ENCODE data around the gene MYH7B. TPM values are rescaled to one million over a fixed set of nuclear protein-coding genes. Genes with fewer than 3 reads are reported as not detected.

The MYH7B gene
- total RNA-seq, 1 experiment from 2014 or later: 0.34 TPM

DNA sequence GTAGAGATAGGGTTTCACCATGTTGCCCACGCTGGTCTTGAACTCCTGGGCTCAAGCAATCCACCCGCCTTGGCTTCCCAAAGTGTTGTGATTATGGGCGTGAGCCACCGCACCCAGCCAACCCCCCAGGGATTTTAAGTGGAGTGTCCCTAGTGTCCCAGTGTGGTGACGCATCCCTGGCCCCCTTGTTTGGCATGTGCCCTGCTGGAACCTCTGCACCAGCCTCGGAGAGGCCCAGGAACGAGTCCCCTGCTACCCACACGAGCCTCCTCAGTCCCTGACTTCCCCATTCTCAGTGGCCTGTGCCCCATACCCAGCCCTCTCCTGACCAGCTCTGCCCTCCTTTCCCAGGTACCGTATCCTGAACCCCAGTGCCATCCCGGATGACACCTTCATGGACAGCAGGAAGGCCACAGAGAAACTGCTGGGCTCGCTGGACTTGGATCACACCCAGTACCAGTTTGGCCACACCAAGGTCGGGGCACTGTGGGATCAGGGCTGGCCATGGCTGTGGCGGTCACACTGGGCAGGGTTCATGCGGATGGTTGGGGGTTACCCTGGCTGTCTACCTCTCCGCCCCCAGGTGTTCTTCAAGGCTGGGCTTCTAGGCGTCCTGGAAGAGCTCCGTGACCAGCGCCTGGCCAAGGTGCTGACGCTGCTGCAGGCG, 37.2 kb downstream of the MYH7B start:
- no peak overlapping the region for H3K27ac ChIP-seq (ENCODE audit: low read depth, low read length, poor library complexity, severe bottlenecking)

DNA sequence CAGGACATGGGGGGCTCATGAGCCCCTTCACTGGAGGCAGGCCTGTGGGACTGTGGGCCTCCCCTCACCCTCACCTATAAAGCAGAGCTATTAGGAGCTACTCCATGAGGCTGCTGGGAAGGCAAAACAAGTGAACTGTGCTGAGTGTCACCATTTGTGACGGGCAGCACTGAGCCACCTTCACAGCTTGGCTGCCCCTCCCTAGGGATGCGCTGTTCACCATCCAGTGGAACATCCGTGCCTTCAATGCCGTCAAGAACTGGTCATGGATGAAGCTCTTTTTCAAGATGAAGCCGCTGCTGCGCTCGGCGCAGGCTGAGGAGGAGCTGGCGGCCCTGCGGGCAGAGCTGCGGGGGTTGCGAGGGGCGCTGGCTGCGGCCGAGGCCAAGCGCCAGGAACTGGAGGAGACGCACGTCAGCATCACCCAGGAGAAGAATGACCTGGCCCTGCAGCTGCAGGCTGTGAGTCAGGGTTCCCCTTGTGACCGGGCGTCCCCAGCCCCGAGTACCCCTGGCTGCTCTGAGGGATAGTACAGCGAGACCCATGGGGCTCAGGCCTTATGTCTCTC, 38.4 kb downstream of the MYH7B start:
- POLR2A ChIA-PET (ENCODE audit: low non-redundant PET): interaction anchor here (0.5 kb wide), 1 partner anchor 13 kb away, joined by 10 read pairs; no protein-coding TSS in a partner anchor
- DNase-seq (ENCODE audit: low spot score): no peak

More for the DNA sequence above, 37.2 kb downstream of the MYH7B start:
- Histone ChIP-seq H3K4me1 (ENCODE audit: insufficient read depth, low read length, poor library complexity, severe bottlenecking) (no peaks in the 10 kb centered on the region), H3K36me3 (ENCODE audit: insufficient read depth, low read length, poor library complexity, severe bottlenecking) (peaks cover 6% of the 10 kb centered on the region), H3K4me3 (ENCODE audit: low read depth, low read length, poor library complexity, severe bottlenecking) (no peak overlapping the region), H3K27me3 (replicated peaks; ENCODE audit: insufficient read depth, low read depth, low read length, poor library complexity) (no peaks in the 10 kb centered on the region), H3K9me3 (ENCODE audit: low read depth, low read length, poor library complexity, severe bottlenecking) (no peaks in the 10 kb centered on the region)
- DNase-seq (ENCODE audit: low spot score): no peak
- ChIA-PET CTCF (no interaction called here), POLR2A (ENCODE audit: low non-redundant PET) (no interaction called here)
- TF ChIP-seq EZH2 (IDR thresholded peaks at IDR 0.05; ENCODE audit: borderline replicate concordance, low read depth, low read length, poor library complexity, severe bottlenecking): no peak
- TF ChIP-seq, protein P1, sequence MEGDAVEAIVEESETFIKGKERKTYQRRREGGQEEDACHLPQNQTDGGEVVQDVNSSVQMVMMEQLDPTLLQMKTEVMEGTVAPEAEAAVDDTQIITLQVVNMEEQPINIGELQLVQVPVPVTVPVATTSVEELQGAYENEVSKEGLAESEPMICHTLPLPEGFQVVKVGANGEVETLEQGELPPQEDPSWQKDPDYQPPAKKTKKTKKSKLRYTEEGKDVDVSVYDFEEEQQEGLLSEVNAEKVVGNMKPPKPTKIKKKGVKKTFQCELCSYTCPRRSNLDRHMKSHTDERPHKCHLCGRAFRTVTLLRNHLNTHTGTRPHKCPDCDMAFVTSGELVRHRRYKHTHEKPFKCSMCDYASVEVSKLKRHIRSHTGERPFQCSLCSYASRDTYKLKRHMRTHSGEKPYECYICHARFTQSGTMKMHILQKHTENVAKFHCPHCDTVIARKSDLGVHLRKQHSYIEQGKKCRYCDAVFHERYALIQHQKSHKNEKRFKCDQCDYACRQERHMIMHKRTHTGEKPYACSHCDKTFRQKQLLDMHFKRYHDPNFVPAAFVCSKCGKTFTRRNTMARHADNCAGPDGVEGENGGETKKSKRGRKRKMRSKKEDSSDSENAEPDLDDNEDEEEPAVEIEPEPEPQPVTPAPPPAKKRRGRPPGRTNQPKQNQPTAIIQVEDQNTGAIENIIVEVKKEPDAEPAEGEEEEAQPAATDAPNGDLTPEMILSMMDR (conservative IDR thresholded peaks at IDR 0.05; ENCODE audit: low read depth, low read length): no peak
- BruUV-seq (replicated peaks): no TSS peak
- intact Hi-C loops (cut with micrococcal nuclease; ENCODE audit: unreplicated experiment): no loop called here

DNA sequence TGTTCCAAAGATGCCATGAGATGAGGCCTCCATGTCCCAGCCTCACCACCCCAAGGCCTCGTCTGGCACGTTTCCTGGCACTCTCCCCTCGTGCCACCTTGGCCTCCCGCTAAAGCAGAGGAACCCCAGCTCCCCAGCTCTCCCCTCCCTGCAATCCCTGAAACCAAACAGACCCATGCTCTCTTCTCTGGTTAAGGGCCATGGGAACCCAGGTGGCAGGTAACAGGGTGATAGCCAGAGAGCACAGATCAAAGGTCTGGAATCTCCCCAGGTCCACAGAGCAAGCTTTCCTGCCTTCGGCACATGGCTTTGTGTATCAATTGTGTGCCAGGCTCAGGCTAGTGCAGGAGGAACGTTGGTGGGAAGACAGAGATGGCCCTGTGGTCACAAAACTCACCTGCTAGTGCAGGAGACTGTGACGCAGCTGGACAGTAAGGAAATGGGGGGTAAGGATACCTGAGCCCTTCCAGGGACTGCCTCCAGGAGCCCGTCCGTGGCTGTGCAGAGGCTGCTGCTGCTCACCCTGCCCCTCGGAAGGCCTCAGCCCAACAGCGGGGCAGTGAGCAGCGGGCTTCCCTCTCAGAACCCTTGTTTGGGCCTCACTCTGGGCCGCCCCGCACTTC, 39.0 kb downstream of the MYH7B start:
- no peaks in the 10 kb centered on the region for H3K9me3 ChIP-seq (ENCODE audit: low read depth, low read length, poor library complexity, severe bottlenecking)
- no peaks in the 10 kb centered on the region for H3K27me3 ChIP-seq (replicated peaks; ENCODE audit: insufficient read depth, low read depth, low read length, poor library complexity)
- H3K4me1 ChIP-seq (ENCODE audit: insufficient read depth, low read length, poor library complexity, severe bottlenecking): no peaks in the 10 kb centered on the region
- ChIA-PET CTCF (interaction anchor here (0.6 kb wide), 1 partner anchor 35 kb away, joined by 7 read pairs; no protein-coding TSS in a partner anchor), POLR2A (ENCODE audit: low non-redundant PET) (interaction anchor here (0.5 kb wide), 1 partner anchor 13 kb away, joined by 10 read pairs; no protein-coding TSS in a partner anchor)
- intact Hi-C loops (cut with micrococcal nuclease; ENCODE audit: unreplicated experiment): no loop called here
- H3K4me3 ChIP-seq (ENCODE audit: low read depth, low read length, poor library complexity, severe bottlenecking): no peak overlapping the region
- no peak overlapping the region for H3K27ac ChIP-seq (ENCODE audit: low read depth, low read length, poor library complexity, severe bottlenecking)
- DNase-seq (ENCODE audit: low spot score): no peak
- BruUV-seq (replicated peaks): no TSS peak
- peaks cover 21% of the 10 kb centered on the region for H3K36me3 ChIP-seq (ENCODE audit: insufficient read depth, low read length, poor library complexity, severe bottlenecking)
- TF ChIP-seq, protein P1 (conservative IDR thresholded peaks at IDR 0.05; ENCODE audit: low read depth, low read length): no peak
- TF ChIP-seq EZH2 (IDR thresholded peaks at IDR 0.05; ENCODE audit: borderline replicate concordance, low read depth, low read length, poor library complexity, severe bottlenecking): no peak

More for the DNA sequence above, 38.4 kb downstream of the MYH7B start:
- H3K27ac ChIP-seq (ENCODE audit: low read depth, low read length, poor library complexity, severe bottlenecking): no peak overlapping the region
- H3K36me3 ChIP-seq (ENCODE audit: insufficient read depth, low read length, poor library complexity, severe bottlenecking): peaks cover 17% of the 10 kb centered on the region
- no TSS peak for BruUV-seq (replicated peaks)
- intact Hi-C loops (cut with micrococcal nuclease; ENCODE audit: unreplicated experiment): no loop called here
- TF ChIP-seq EZH2 (IDR thresholded peaks at IDR 0.05; ENCODE audit: borderline replicate concordance, low read depth, low read length, poor library complexity, severe bottlenecking): no peak
- TF ChIP-seq, protein P1 (conservative IDR thresholded peaks at IDR 0.05; ENCODE audit: low read depth, low read length): no peak
- no peaks in the 10 kb centered on the region for H3K9me3 ChIP-seq (ENCODE audit: low read depth, low read length, poor library complexity, severe bottlenecking)
- no peaks in the 10 kb centered on the region for H3K4me1 ChIP-seq (ENCODE audit: insufficient read depth, low read length, poor library complexity, severe bottlenecking)
- CTCF ChIA-PET: interaction anchor here (0.6 kb wide), 1 partner anchor 36 kb away, joined by 7 read pairs; no protein-coding TSS in a partner anchor
- no peaks in the 10 kb centered on the region for H3K27me3 ChIP-seq (replicated peaks; ENCODE audit: insufficient read depth, low read depth, low read length, poor library complexity)
- H3K4me3 ChIP-seq (ENCODE audit: low read depth, low read length, poor library complexity, severe bottlenecking): no peak overlapping the region
